SK-MEL-5 (cell line): ENCODE data around the gene RNASEH2A. TPM values are rescaled to one million over a fixed set of nuclear protein-coding genes. Genes with fewer than 3 reads are reported as not detected.
"Not testable (repeated sequence)": the region's sequence is repeated elsewhere in the genome, so short reads cannot be mapped to it uniquely, and the experiment has no call there.

ENCODE experiments used
- DNase-seq: peaks from one replicate; pipeline ENCODE4 v3.0.0-alpha.2; 2016; ENCODE audit warnings: low read depth, low spot score
- in situ Hi-C: cut with HindIII; loops from 2 replicates; pipeline ENCODE4 v1.10.0; 2016; ENCODE audit warnings: low sequenced_read_pairs, high pct_unique_total_duplicates, low pct_unique_long_range_greater_than_20kb
- total RNA-seq: library from RNA; depleted of rRNA; stranded (reverse); fragments of >200 nt; shearing (Covaris generic); gene quantifications from 2 replicates; pipeline ENCODE4 v1.2.3, GENCODE V29; 2014

RNASEH2A gene
- total RNA-seq, 1 experiment from 2014 or later = 27.6 TPM

DNA sequence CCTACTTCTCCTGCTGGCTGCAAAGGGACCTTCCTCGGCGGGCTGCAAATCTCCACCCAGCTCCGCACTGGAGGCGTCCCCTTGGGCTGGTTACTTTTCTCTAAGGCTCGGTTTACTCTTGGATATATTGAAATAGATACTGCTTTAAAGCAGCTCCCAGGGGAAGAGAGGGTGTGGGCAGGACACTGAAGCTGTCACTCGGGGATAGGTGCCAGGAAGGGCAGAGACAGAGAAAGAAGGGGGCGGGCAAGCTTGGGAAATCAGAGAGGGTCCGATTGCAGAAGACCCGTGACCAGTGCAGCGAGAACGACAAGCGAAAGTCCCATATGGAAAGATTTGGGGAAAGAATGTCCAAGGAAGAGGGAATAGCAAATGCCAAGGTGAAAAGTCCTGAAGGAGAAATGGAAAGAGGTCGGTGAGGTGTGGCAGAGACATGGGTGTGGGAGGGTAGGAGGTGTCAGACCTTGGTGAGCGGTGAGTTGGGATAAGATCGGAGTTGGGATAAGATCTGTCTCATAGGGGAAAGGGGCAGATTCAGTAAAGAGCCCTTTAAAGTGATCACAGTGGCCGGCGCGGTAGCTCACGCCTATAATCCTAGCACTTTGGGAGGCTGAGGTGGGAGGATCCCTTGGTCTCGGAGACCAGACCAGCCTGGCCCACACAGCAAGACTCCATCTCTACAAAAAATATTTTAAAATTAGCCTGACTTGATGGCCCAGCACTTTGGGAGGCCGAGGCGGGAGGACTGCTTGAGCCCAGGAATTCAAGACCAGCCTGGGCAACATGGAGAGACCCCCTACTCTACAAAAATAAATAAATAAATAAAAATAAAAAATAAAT is 3.9 kb upstream of the RNASEH2A start:
- DNase-seq = no peak
- in situ Hi-C loops = no loop called here

DNA sequence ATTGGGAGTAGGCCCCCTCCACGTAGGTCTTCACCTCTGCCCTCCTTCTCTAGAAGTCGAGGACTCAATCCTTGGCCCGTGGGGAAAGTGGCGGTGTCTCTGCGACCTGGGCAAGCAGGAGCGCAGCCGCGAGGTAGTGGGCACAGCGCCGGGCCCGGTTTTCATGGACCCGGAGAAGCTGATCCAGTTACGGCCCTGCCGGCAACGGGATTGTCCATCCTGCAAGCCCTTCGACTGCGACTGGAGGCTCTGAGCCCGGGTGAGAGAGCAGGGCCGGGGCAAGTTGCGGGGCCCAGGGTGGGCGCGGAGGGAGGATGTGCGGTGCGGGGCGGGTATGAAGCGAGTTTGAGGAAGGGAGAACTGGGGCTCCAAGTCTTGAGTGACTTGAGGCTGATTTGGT is 2.3 kb upstream of the RNASEH2A start:
- in situ Hi-C loops = no loop called here
- no peak for DNase-seq

DNA sequence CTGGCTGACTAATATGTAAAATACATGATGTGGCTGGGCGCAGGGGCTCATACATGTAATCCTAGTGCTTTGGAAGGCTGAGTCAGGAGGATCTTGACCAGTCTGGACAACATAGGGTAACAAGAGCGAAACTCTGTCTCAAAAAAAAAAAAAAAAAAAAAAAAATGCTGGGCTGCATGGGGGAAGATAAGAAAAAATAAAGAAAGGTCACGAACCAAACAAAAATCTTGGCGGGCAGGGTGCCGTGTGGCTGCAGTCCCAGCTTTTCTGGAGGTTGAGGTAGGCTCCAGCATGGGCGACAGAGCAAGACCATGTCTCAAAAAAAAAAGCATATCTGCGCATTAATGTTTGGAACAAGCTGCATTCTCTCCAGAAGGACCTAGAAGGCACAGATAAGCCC is 8.7 kb downstream of the RNASEH2A start:
- no peak for DNase-seq
- in situ Hi-C loops = no loop called here

DNA sequence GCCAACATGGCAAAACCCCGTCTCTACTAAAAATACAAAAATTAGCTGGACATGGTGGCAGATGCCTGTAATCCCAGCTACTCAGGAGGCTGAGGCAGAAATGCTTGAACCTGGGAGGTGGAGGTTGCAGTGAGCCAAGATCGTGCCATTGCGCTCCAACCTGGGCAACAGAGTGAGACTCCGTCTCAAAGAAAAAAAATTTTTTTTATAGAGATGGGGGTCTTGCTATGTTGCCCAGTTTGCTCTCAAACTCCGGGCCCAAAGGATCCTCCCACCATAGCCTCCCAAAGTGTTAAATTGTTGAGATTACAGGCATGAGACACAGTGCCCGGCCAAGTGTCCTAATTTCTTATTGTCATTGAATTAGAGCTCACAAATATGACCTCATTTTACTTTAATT is 10.8 kb downstream of the RNASEH2A start:
- in situ Hi-C loops, DNase-seq: not testable (repeated sequence)

DNA sequence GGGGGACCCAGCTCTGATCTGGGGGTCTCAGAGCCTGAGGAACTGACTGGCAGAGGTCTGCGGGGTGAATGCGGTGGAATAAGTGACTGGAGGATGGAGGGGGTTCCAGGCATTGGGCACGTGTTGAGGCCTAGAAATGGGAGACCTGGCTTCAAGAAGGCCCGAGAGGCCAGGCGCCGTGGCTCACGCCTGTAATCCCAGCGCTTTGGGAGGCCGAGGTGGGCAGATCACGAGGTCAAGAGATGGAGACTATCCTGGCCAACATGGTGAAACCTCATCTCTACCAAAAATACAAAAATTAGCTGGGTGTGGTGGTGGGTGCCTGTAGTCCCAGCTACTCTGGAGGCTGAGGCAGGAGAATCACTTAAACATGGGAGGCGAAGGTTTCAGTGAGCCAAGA is 11.4 kb downstream of the RNASEH2A start:
- in situ Hi-C loops, DNase-seq: not testable (repeated sequence)

DNA sequence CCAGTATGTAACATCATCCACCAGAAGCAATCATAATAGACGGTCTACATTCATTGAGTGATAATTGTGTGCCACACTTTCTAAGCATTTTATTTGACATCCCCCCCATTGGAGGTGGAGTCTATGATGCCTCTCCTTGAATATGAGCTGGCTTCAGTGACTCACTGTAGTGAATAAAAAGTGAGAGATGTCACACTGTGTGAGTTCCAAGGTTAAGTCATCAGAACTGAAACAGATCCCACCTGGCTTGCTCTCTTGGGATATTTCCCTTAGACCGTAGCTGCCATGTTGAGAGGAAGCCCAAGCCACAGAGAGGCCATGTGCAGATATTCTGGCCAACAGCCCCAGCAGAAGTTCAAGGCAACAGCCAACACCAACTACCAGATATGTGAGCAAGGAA is 15.4 kb downstream of the RNASEH2A start:
- DNase-seq = no peak

DNA sequence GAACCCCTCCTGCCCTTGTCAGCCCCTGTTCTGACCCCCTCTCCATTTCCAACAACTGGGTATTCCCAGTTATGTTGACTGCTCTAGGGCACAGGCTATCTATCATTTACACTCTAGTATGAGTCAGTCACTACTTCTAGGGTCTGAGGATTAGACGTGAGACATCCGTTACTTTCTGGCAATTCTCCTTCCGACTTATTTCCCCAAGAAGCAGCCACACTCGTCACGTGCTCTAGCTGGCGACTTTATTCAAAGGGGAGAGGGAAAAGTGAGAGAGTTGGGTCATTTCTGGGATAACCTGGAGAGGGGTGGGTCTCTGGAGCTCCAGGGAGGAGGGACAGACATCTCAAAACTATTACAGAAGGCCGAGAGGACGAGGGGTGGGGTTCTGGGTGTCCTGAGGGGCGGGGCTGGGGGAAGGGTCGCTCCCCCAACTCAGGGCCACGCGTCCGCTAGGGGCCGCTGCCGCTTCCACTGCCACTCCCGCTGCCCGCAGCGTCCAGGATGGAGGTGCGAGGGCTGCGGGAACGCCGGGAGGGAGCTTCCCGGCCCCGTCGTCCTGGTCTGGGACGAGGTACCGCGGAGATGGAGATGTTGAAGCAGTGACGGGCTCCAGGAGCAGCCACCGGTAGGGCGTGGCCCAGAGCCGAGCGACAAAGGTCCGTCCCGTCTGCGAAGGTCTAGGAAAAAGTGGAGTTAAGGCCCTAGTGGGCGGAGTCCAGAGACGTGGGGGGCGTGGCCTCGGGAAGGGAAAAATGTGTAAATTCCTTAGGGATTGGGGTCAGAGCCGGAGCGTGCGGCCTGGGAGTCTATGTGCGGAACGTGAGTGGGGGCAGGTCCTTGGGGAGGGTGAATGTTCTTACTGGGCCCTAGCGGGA is 19.1 kb downstream of the RNASEH2A start:
- in situ Hi-C loops = no loop called here
- peak; percentile 65 for DNase-seq

More for the DNA sequence above, 15.4 kb downstream of the RNASEH2A start:
- in situ Hi-C loops = no loop called here

DNA sequence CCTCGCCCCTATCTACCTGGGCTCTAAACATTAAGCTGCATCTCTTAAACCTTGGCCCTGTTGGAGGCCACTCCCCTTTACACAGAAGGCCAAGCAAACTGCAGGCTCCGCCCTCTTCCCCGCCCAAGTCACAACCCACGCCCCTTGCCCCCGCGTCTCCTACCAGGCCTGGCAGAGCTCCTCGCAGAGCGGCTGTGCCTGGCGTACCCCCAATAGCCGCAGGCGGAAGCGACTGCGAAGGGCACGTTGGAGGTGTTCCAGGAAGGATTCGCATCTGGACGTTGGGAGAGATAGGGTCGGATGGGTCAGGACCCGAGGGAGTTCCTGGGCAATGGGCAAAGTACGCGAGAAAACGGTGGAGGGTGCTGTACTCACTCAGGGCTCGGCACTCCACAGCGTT is 22.1 kb downstream of the RNASEH2A start:
- in situ Hi-C loops = no loop called here
- DNase-seq = peak; percentile 62

DNA sequence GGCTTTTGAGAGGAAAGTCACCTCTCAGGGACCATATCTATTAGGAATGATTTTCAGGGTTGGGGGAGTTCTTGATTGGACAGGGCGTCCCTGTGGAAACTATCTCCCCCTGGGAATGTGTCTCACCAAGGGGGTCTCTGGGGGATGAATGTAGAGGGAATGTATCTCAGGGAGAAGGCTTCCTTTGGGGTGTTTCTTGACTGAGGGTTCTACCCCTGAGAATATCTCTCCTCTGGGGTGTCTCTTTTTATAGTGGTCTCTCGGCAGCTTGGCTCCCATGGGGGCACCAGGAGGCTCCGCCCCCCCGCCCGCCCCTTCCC is 27.0 kb downstream of the RNASEH2A start:
- in situ Hi-C loops = no loop called here
- no peak for DNase-seq

DNA sequence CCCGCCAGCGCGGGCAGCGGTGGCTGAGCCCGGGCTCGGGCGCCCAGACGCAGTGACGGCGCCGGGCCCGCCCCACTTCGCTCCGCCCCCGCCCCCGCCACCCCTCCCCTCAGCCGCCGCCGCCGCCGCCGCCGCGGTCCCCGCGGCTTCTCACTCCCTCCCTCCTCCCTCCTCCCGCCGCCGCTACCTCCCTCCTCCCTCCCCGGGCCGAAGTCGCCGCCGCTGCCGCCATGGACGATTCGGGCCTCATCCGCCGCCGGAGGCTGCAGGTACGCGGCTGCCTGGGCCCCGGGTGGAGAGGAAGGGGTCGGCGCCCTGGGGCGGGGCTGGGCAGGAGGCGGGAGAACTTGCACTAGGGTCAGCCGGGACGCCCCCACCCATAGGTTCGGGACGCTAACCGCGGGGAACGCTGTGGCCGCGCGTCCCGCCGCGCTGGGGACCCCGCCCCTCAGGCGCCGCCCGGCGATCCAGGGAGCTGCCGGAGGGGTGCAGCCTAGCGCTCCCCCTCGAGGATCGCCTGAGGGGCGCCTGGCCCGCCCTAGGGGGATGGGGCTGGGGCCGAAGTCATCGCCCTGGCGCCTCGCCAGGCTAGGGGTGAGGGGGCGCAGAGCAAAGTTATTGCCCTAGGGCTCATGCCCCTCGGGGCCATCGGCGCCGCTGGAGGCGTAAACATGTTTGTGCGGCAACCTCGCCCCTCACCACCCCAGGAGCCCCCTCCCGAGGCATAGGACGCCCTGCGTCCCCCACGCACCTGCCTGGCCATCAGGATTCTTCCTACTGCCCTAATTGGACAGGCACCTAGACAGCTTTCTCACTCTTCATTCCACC is 27.6 kb downstream of the RNASEH2A start:
- in situ Hi-C loops = no loop called here
- DNase-seq = peak; percentile 52

DNA sequence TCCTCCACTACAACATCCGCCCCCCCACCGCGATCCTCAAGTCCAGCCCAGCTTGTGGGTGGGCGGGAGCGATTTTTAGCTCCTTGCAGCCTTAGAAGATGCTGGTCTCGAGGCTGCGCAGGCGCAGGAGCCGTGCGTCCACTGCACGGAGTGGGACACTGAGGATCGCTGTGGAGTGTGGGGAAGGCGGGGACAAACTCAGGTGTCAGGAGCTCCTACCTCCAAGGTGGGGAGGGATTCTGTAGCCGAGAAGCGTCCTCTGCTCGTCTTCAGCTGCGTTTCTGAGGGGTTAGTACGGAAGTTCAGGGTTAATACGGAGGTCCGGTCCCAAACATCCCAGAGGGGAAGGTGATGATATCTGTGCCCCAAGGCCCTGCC is 28.2 kb downstream of the RNASEH2A start, which contains the start of gene RTBDN:
RTBDN (minus strand) TSS at position 14 of the 378 bp plus-strand sequence. CDS start 4,600 bp downstream, outside the sequence.
- DNase-seq = peak; percentile 28
- in situ Hi-C loops = no loop called here

DNA sequence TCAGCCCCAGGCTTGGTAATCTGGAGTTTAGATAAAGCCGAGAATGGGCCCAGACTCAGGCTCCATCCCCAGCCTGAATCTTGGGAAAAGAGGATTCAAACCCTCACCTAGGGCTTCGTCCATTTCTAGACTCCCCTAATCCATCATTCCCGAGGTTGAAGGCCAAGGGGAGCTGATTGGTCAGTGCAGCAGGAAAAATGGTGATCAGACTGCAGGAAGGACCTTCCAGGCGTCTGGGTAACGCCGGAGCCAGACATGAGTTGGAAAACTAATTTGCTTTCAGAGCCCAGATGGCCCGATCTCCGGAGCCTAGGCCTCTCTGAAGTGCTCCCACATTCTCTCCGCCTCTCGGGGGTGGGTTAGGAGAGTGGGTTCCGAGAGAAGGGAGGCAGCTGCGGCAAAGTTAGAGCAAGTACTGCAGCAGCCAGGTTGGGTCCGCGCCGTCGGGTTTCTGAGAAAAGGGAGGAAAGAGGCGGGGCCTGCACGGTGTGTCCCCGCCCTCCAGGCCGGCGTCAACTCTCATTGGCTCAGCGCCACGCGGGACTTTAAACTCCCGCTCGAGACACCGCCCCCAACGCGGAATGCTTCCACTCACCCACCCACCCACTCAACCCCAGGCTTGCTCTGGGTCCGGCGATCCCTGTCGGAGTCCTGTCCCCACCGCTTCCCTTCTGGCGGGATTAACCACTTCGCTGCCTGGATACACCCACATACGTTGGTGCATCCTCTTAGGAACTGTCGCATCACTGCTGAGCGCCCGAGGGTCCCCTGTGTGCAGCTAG is 28.8 kb downstream of the RNASEH2A start:
- in situ Hi-C loops = no loop called here
- peak; percentile 26 for DNase-seq

DNA sequence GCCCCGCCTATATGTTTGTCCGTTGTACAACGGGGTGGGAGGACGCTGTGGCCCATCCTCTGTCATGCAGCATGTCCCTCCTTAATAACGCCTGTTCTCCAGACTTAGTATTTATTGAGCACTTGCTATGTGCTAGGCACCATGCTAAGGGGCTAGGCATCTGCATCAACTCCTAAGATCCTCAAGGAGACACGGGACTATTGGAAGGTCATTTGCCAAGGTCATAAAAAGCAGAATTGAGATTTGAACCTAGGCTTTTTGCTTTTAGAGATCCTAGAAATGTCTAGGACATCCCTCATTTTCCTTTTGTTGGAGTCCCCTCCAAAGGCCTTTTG is 30.1 kb downstream of the RNASEH2A start:
- in situ Hi-C loops = no loop called here
- no peak for DNase-seq

DNA sequence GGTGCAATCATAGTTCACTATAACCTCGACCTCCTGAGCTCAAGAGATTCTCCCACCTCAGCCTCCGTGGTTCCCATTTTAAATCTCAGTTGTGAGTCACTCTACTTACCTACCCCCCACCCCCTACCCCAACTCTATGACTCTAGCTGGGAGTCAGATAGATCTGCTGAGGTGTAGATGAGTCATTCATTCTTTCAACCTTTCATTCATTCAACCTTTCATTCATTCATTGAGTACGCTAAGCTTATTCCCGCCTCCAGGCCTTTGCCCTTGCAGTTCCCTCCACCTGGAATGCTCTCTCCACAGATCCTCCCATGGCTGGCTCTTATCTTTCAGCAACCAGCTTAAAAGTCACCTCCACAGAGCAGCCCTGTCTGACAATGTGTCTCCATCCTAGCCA is 30.8 kb downstream of the RNASEH2A start:
- in situ Hi-C loops = no loop called here
- DNase-seq = no peak

DNA sequence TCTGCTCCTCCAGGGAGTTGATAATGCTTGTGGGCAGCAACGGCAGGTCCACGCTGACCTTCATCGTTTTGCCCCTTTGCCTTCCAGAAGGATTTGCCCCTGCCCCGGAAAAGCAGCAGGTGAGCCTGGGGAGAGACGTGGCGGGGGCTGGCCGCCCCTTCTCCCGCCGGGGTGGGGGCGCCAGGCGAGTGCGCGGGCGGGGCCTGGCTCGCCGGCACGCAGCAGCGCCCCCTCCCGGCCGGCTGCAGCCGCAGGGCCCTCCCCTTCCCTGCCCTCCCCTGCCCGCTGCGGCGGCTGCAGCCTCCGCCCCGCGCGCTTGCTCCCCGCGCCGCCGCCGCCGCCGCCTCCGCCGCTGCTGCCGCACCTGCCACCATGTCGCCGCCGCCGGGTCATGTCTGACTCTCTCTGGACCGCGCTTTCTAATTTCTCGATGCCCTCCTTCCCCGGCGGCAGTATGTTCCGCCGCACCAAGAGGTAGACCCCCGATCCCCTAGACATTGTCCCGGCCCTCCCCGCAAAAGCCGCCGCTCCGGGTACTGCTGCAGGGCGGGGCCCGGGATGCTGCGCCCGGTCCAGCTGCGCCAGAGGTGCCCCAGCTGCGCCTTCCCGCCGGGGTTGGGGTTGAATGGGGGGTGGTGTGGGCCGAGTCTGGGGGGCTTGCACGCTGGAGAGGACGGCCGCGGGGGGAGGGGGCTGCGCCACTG is 31.9 kb downstream of the RNASEH2A start, which contains the start of gene MAST1:
MAST1 (plus strand) TSS at position 334 of the 704 bp plus-strand sequence; CDS start at position 392, 58 bp downstream.
- DNase-seq = peak; percentile 44
- in situ Hi-C loops = no loop called here

DNA sequence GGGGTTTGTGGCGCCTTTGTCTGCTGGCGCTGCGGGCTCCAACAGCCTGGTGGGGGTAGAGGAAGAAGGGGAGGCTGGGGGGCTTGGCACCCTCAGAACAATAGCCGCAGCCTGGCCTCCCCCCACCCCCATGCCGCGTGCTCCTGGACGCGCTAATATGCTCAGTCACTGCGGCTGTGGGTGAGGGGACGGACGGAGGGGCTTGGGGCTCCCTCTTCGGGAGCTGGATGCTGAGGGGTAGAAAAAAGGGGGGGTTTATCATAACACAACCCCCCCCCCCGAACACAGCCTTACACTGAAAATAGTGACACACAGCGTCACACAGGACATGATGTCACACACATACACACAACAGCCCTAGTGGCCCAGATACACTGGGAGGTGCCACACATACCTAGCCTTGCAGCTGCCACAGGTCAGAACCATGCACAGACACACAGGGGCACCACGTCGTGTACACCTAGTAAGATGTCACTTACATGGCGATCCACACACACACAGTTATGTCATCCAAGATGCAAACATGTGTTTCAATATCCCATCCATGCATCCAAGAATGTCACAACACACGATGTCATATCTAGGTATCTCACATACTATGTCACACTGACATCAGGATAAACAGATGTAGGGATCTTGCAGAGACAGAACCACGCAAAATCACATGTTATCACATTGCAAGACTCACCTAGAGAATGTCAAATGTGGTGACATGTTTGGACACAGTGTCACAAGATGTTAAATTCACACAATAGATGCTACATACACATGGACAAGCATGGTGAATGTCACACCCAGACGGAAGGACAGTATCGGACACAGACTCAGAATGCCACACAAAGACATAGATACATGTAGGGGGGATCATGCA is 32.7 kb downstream of the RNASEH2A start:
- in situ Hi-C loops = no loop called here
- no peak for DNase-seq
